ENCODE data around the gene SLC7A5.
"Not testable (repeated sequence)": the region's sequence is repeated elsewhere in the genome, so short reads cannot be mapped to it uniquely, and the experiment has no call there.

The SLC7A5 gene

DNA sequence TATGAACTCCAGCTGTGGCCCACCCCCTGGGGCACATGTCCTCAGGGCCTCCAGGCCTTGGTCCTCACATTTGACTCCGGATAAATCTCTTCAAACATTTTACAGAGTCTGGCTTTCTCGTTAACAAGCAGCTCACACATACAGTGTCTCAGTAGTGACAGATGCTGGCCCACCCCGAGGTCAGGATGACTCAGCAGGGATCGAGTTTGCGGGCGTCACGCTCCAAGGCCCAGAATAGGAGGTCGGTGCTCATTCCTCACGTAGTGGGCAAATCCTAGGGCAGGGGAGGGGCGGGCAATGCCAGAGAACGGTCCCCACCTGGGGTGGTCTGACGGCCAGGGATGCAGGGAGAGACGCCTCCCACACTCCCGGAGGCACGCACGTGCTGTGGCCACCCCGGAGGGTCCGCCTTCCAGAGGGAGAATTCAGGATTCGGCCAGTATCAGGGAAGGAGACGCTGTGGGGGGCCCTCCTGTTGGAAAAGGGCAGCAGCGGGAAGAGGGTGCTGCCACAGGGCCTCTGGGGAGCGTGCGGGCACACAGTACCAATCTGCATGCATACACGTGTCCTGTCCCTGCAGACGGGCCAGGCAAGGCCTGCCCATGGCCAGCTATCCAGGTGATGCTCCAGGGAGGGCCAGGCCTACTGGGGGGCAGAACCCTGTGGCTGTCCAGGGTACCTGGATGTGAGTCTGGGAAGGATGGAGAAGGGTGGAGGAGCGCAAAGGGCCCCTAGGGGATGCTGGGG is 8.6 kb downstream of the SLC7A5 start:
- DNase-seq = no peak

DNA sequence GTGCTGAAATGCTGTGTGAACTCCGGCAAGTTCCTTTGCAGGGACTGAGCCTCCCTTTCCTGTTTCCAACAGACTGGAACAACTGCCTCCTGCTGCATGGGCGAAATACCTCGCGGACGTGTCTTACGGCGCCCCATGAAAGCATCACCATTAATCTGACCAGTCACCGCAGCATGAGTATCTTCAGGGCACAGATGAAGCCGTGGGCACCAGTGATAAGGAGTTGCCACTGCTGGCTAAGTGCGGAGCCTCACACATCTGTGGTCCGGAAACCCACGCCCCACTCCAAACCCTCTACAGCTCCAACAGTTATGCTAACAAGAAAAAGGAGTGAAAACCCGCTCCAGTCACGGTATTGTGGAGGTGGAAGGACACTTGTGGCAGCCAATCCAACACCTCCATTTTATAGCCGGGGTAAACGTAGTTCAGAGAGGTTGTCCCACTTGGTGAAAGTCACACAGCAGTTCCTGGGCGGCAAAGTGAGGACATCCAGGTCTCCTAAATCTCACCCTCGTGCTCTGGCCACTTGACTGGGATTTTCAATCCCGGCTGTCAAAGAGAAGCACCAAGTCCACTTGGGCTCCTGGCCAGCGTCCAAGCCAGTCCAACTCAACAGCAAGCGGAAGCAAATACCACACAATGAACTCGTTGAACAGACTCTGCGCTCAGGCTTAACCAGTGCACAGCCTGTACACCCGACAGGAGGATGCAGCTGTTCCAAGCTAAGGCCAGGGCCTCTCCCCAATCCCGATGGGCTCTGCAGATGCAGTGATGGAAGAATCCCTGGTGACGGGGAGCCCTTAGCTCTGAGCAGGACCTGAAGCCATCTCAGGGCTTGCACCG is 10.9 kb downstream of the SLC7A5 start:
- not testable (repeated sequence) for DNase-seq

- no peak for DNase-seq
Measured at GRCh38 chr16:87856791-87857228, 12.5 kb downstream of the SLC7A5 start.

DNA sequence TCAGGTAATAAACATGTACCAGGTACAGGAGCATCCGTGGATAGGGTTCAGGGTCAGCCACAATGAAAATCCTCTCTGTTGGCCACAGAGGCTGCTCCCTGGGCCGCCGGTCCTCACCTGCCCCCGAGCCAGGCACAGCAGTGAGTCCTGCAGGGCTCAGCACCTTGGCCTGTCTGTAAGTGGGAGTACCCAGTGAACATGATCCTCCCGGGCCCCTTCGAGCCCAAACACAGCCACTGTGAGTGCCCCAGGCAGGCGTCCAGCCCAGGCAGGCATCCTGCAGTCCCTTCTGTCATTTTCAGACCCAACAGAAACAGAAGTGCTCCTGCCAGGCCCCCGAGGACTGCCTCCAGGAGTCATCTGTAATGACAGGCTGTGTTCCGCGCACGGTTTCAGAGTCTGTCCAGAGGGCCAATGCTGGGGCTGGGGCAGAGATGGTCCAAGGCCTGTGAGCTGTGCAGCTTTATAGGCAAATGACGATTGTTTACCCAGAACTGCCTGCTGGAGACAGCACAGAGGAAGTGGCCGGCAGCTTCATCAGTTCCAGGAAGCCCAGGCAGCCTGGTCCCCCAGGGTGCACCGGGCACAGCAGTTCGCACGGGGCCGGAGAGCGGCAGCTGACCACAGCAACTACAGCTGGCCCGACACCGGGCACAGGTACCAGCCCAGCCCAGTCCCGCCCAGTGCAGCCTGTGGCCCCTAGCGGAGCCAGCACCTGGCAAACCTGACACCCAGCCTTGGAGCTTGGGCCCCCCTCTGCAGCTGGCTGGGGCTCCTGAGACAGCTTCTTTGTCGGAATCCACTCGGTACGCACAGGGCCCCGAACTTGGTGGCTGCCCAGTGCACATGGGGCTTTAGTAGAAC is 13.2 kb downstream of the SLC7A5 start:
- no peak for DNase-seq

- no peak for DNase-seq
Measured at GRCh38 chr16:87854907-87855683, 14.2 kb downstream of the SLC7A5 start.

DNA sequence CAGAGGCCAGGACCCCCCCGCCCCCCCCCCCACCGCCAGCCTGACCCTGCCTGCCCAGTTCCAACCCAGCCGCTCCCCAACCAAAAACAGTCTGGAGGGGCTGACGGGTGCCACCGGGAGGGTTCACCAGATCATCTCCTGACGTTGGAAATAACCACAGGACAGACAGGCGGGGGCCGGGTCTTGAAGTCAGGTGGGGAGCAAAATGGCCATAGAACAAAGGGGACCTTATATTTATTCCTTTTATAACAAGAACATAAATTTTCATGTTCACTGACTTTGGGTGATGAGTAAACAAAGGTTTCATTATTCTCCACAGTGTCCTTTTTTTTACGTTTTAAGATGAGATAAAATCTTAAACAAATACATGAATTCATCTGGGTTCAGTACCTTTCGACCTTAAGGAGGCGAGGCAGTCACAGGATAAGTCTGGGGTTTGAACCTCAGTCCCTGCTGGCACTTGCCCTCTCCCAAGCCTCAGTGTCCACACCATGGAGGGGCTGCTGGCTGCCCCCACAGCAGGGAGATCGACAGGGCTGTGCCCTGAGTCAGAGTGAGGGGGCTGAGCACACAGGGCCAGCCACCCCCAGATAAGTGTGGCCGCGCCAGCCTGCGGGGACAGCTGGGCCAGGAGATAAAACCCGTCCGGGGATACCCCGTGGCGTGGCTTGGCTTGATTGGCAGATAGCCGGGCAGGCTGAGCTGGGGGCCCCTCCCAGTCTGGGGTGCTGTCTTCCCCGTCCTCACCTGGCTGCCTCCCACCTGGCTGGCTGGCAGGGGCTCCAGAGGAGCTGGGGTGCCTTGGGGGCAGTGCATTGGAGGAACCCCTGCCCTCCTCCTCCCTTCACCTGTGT is 15.0 kb downstream of the SLC7A5 start:
- no peak for DNase-seq

- peak; percentile 60 for DNase-seq
Measured at GRCh38 chr16:87853411-87854052, 15.8 kb downstream of the SLC7A5 start.

DNA sequence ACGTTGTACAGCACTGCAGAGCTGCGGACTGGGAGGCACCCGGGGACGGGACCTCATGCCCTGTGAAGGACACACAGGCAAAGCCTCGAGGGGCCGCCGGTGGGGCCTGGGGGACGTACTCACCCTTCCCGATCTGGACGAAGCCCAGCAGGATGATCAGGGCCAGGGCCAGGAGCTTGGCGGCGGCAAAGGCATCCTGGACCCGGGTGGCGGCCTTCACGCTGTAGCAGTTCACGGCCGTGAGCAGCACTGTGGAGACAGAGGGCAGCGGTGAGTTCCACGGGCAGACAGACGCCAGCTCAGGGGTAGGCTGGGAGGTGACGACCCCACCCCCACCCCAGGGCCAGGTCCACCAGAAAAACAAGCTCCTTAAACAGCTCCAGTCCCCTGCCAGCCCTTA is 17.7 kb downstream of the SLC7A5 start:
- no peak for DNase-seq

DNA sequence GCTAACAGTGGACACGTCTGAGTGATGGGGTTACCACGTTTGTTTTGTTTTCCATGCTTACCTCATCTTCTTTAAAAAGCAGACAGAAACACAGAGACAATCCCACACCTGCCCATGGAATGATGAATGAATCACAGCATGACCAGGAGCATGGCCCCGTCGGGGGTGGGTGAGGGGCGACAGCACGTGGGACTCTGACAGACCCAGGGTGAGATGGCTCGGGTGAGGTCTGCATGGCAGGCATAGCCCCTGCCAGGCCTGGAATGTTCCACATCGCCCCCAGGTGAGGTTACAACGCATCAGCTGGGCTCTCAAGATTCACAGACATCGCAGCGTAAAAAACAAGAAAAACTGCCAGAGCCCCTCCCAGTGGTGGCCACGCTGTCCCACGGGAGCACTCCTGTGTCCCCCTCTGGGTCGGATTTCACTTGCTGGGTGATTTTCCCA is 18.1 kb downstream of the SLC7A5 start:
- DNase-seq = no peak

DNA sequence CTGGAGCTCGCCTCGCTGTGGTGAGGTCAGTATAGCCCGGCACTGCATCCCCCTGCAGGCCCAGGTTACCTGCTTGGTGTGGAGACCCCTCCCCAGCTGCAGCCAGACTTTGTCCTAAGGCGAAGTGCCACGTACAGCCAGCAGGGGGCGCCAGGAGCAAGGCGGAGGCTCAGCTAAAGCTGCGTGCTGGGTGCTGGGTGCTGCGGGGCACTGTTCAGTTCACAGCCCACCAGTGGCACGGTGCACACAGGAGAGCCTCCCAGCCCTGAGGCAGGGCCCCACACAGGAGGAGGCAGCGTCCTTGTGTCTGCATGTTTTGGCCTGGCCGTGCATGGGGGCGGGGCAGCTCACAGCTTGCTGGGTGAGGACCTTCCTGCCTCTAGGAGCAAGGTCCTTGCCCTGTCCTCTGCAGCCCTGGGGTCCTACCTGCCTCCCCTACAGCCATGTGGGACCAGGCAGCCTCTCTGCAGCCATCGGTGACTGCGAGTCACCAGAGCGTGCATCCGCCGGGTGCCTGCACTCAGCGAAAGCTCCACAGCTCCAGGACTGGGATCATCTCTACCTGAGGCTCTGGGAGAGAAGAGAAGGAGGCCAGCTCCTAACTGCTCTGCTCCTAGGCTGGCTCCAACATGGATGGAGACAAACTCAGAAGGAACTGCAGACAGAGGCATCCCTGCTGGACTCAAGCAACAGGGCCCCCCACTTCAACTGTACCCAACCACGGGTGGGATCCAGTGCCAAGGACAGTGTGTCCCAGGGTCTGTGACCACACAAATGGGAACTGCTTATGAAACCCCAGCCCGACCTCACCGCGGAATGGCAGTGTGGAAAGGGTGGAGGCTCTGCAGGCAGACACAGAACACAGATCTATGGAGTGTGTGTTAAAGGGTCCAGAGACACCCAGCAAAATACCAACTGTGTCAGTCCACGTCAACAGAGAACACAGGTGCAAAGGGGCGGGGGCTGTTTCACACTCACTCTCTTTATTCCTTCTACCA is 19.0 kb downstream of the SLC7A5 start:
- no peak for DNase-seq

GRCh38 chr16:87849419-87850008 is 19.8 kb downstream of the SLC7A5 start:
- no peak for DNase-seq

DNA sequence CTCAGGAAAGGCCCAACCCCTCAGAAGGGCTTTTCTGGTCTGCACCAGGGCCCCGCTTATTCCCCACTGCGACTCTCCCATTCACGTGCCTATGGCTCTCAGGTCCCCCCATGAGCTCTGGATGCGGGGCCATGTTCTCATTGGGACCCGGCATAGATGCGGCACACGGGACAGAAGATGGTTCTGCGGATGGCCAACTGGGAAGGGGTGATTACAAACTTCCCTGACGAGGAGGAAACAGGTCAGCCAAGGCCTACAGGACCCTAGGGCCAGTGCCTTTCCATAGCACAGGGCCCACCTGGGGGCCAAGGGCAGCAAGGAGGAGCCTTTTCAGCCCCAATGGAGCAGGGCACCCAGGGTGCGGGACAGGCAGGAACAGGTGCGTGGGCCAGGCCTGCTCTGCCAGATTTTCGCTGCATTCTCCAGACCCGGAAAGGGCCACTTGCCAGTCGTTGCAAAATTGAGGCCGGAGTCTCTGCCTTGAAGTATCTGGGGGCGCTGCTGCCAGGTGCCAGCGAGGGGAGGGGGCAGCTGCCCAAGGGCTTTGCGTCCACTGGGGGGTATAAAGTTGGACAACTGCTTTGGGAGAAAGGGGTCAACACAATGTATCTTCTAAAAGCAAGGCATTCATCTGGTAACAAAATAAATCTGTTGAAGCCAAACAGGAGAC is 20.5 kb downstream of the SLC7A5 start:
- no peak for DNase-seq

- DNase-seq = no peak
Measured at GRCh38 chr16:87847785-87848675, 21.3 kb downstream of the SLC7A5 start.

DNA sequence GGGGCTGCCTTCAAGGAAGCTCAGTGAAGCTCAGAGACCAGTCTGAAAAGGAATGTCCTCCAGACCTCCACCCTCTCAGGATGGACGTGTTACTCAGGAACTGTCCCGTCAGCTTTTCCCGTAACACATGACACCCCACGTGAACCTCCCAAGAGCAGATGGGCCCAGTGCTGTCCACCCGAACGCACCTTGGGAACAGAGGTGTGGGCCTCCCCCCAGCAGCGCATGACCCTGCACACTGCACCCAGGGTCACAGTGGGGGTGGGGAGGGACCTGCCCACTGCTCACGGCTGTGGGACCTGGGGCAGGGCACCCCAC is 21.9 kb downstream of the SLC7A5 start:
- no peak for DNase-seq

GRCh38 chr16:87846705-87847466 is 22.4 kb downstream of the SLC7A5 start:
- no peak for DNase-seq

DNA sequence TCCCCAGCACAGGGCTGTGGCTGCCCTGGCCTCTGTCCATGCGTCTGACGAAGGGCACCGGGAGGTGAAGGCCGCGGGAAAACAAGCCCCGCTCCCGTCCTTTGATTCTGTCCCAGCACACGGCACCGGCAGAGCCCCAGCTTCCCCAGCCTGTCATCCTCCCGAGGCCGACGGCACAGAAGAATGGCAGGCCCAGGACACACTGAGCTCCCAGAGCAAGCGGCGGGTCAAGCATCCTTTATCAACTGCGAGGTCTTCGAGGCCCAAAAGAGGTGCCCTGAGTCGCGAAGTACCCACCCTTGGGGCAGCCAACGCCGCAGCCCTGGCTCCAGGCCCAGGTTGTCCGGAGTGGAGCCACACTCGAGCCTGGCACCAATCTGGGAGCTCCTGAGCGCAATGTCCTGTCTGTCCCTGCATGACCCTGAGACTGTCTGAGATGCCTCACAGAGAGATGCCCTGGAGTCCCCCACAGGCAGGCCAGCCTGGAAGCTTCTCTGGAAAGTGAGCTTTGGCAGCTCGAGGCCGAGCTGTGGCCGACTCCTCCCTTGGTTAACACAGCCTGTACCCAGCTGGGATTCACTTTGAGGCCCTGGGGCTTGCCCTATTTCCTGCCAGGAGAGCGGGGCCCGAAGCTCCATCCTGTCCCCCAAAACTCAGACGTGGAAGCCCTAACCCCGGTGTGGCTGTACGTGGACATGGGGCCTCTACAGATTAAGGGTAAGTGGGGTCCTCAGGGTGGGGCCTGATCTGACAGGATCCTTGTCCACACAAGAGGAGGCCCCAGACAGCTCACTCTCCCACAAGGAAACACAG is 23.3 kb downstream of the SLC7A5 start:
- DNase-seq = no peak
